BE2C (cell line): Measurements from ENCODE around the gene F12.

Source experiments
- DNase-seq: peaks from one replicate; pipeline ENCODE4 v3.0.0-alpha.2; 2020
- H3K27me3 ChIP-seq: fragments of 250-450 bp; sonication (Bioruptor Pico); 2 replicates; pipeline ENCODE4 v1.5.1; 2020; ENCODE audit warnings: mild to moderate bottlenecking
- H3K36me3 ChIP-seq: fragments of 250-450 bp; sonication (Bioruptor Pico); 2 replicates; pipeline ENCODE4 v1.5.1; 2020; ENCODE audit warnings: mild to moderate bottlenecking
- H3K4me1 ChIP-seq: fragments of 250-450 bp; sonication (Bioruptor Pico); 2 replicates; pipeline ENCODE4 v1.5.1; 2020
- H3K4me3 ChIP-seq: 2 replicates; pipeline ENCODE4 v1.5.1; 2011; ENCODE audit warnings: low read depth, low read length
- H3K9me3 ChIP-seq: fragments of 250-450 bp; sonication (Bioruptor Pico); 2 replicates; pipeline ENCODE4 v1.5.1; 2020
- TF ChIP-seq, protein P1 (sequence below): IDR thresholded peaks from 2 replicates; pipeline ENCODE4 v1.5.1; 2012; ENCODE audit warnings: mild to moderate bottlenecking, low read depth, low read length

The F12 gene

DNA sequence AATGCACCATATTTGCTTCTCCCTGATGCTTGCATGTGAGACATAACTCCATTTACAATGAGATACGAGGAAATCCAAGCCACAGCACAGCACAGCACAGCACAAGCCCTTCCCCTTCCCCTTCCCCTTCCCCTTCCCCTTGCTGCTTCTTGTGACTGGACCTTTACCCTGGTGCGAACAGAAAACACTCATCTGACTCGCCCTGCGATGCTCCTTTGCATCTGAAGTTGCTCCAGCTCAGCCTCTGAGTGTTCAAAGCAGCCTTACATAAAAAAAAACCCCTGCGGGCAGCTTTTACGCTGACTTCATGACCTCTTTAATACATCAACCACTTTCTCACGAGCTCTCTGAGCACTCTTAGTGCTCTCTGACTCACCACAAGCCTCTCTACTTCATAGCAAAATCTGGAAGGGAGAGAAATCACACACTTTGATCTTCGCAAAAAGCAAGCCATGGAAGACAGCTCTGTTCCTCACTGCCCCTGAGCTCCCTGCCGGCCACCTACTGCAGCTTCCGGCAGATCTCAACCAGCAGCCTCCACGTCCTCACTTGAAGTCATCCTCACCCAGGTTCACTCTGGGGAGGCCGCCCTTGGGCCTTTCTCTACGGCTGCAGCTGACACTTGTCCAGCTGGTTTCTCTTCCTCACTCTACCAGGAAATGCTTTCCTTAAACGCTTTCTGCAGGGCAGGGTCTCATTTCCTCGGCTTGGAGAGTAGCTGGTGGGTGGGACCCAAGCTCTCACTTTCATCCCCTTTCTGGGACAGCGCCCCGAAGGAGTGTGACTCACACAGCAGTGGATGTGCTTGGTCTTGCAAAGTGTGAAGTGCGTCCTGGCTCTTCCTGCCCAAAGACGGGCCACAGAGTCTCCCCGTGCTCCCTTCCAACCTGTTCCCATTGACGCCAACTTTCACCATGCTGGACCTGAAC lies 19.9 kb downstream of the F12 start:
- H3K27me3 ChIP-seq, result no peaks in the 10 kb centered on the region
- no peak overlapping the region for H3K4me3 ChIP-seq
- H3K36me3 ChIP-seq, result no peaks in the 10 kb centered on the region
- no peak for DNase-seq
- no peaks in the 10 kb centered on the region for H3K4me1 ChIP-seq
- H3K9me3 ChIP-seq, result no peaks in the 10 kb centered on the region
- TF ChIP-seq, protein P1, sequence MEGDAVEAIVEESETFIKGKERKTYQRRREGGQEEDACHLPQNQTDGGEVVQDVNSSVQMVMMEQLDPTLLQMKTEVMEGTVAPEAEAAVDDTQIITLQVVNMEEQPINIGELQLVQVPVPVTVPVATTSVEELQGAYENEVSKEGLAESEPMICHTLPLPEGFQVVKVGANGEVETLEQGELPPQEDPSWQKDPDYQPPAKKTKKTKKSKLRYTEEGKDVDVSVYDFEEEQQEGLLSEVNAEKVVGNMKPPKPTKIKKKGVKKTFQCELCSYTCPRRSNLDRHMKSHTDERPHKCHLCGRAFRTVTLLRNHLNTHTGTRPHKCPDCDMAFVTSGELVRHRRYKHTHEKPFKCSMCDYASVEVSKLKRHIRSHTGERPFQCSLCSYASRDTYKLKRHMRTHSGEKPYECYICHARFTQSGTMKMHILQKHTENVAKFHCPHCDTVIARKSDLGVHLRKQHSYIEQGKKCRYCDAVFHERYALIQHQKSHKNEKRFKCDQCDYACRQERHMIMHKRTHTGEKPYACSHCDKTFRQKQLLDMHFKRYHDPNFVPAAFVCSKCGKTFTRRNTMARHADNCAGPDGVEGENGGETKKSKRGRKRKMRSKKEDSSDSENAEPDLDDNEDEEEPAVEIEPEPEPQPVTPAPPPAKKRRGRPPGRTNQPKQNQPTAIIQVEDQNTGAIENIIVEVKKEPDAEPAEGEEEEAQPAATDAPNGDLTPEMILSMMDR, result no peak

DNA sequence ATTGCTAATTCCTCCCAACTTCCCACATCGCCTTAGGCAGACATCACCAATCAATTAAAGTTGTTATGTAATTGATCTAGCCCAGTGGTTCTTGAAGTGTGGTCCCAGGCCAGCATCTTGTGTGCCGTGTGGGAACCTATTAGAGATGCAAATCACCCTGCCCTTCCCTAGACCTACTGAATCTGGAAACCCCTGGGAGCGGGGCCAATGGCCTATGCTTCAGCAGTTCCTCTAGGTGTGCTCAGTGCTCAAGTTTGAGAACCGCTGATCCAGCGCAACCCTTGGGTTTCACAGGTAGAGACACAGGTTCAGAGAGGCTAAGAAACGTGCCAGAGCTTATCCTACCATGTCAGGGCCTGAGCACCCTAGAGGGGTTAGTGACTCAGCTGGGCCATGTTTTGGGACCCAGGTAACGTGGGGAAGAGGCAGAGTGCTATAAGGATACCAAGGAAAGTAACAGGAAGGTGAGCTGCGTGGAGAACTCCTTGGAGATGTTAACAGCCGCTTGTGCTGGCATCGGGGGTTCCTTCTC lies 20.8 kb downstream of the F12 start:
- no peaks in the 10 kb centered on the region for H3K36me3 ChIP-seq
- H3K4me1 ChIP-seq, result no peaks in the 10 kb centered on the region
- DNase-seq, result no peak
- no peaks in the 10 kb centered on the region for H3K27me3 ChIP-seq
- H3K9me3 ChIP-seq, result no peaks in the 10 kb centered on the region
- no peak overlapping the region for H3K4me3 ChIP-seq
- TF ChIP-seq, protein P1, result no peak

- no peaks in the 10 kb centered on the region for H3K4me1 ChIP-seq
- TF ChIP-seq, protein P1, result no peak
- H3K4me3 ChIP-seq, result no peak overlapping the region
Measured at GRCh38 chr5:177387405-177387804, 22.0 kb downstream of the F12 start.

GRCh38 chr5:177386542-177386941 lies 22.8 kb downstream of the F12 start:
- TF ChIP-seq, protein P1, result no peak
- no peaks in the 10 kb centered on the region for H3K9me3 ChIP-seq
- no peak for DNase-seq
- H3K36me3 ChIP-seq, result no peaks in the 10 kb centered on the region
- H3K4me1 ChIP-seq, result no peaks in the 10 kb centered on the region
- no peaks in the 10 kb centered on the region for H3K27me3 ChIP-seq
- no peak overlapping the region for H3K4me3 ChIP-seq

More at GRCh38 chr5:177387405-177387804, 22.0 kb downstream of the F12 start:
- Histone ChIP-seq H3K36me3 (no peaks in the 10 kb centered on the region), H3K27me3 (no peaks in the 10 kb centered on the region), H3K9me3 (no peaks in the 10 kb centered on the region)
- no peak for DNase-seq

DNA sequence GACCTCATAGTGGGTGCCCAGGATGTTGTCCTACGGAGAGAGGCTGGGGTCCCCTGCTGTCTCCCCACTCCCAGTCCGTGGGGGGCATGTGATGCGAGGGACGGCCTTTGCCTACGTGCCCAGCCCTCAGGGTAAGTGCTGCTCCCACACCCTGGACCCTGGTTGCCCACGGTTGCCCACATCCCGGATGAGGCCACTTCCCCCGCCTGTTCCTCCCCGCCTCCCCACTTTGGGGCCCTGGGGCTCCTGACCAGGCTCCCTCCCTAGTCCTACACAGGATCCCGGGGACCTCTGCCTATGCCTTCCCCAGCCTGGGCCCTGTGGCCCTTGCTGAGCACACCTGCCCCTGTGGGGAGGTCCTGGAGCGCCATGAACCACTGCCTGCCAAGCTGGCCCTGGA lies 23.6 kb downstream of the F12 start:
- H3K9me3 ChIP-seq, result no peaks in the 10 kb centered on the region
- H3K4me1 ChIP-seq, result no peaks in the 10 kb centered on the region
- no peak for DNase-seq
- no peaks in the 10 kb centered on the region for H3K27me3 ChIP-seq
- H3K36me3 ChIP-seq, result no peaks in the 10 kb centered on the region
- H3K4me3 ChIP-seq, result no peak overlapping the region
- TF ChIP-seq, protein P1, result no peak

- H3K36me3 ChIP-seq, result no peaks in the 10 kb centered on the region
- H3K4me3 ChIP-seq, result no peak within 1 kb of the TSS
- H3K4me1 ChIP-seq, result no peaks in the 10 kb centered on the region
- TF ChIP-seq, protein P1, result no peak
- no peaks in the 10 kb centered on the region for H3K27me3 ChIP-seq
- H3K9me3 ChIP-seq, result no peaks in the 10 kb centered on the region
- no peak for DNase-seq
Measured at GRCh38 chr5:177384134-177384533, 25.2 kb downstream of the F12 start, which contains the start of gene SLC34A1. Gene SLC34A1 (plus strand): TSS chr5:177384434. CDS start chr5:177385742, 1,308 bp downstream.
